CD4-positive, alpha-beta T cell treated with Interleukin-6 for 4 hours (primary cell): Measurements from ENCODE around the gene SFT2D3.

ENCODE experiments used
- DNase-seq: peaks from one replicate; pipeline ENCODE4 v3.0.0-alpha.2; 2020; ENCODE audit warnings: mixed read lengths

SFT2D3 gene

DNA sequence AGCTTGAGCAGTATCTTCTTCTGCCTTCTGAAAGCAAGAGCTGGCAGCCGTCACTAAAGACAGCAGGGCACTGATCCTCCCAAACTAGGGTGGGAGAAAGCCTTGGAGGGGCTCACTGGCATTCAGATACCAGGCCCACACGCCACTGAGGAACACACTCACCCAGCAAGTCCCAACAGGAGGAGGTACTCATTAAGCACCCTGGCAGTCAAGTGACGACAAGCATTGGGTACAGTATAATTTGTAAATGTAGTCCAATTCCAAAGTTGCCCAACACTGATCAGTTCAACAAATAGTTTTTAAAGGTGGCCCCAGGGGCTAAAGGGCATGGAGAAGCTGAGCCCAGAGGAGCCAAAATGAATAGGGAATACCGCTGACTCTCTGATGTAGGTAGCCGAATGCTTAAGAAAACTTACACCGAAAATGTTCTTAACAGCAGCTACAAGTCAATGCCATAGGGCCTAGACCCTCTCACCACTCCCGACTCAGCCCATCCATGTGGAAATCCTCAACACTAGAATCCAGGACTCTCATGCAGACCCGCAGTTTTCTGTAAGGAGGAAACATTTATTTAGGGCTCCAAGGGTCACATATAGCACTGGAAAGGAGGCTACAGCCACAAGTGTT, 35.9 kb upstream of the SFT2D3 start:
- no peak for DNase-seq

- DNase-seq, result no peak
Observed at GRCh38 chr2:127669056-127669455, 32.2 kb upstream of the SFT2D3 start.

- DNase-seq, result no peak
Observed at GRCh38 chr2:127670055-127670956, 31.0 kb upstream of the SFT2D3 start.

DNA sequence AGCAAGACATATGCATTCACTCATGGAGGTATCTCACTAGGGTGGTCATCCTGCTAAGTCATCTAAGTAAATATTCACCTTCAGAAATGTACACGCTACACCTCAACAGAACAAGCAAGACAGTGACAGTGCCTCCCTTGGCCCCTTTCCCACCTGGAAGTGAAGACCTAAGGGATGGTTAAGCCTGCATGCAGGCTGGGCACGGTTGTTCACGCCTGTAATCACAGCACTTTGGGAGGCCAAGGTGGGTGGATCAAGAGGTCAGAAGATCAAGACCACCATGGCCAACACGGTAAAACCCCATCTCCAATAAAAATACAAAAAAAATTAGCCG, 30.4 kb upstream of the SFT2D3 start:
- no peak for DNase-seq

GRCh38 chr2:127671557-127672302, 29.6 kb upstream of the SFT2D3 start:
- DNase-seq, result no peak

DNA sequence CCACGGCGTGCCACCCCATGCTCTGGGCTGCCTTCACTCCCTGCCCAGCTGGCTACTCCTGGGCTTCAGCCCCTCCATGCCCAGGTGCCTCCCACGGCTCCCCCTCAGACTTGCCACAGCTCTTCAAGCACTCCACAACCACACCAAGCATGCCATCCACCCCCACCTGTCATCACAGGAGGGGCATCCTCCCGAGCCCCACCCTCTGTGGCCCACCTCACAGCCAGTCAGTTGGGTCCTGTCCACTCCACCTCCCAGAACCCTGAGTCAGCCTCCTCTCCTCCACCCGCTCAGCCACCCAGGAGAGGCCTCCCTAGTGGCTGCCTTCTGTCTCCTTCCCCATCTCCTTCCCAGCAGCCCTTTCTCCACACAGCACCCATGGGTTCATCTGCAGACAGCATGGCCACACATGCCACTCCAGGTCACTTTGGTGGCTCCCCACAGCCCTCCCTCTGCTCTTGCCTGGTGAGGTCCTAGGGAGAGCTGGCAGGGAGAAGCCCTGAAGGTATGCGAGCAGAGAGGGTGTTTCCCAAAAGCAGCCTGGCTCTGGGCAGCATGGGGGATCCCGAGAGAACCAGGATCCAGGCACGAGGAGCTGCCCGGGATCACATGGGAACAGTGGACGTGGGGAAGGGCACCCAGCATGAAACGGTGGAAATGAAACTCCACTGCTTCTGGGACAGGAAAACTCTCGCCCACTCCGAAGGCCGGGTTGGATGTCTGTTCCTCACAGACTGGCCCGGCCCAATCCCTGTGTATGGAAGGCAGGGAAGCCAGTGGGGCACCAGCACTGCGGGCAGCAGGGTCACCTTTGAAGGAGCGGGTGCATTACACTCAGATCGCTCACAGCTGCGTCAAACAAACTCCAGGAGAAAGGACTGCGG, 28.7 kb upstream of the SFT2D3 start:
- DNase-seq, result no peak

- DNase-seq, result no peak
Observed at GRCh38 chr2:127673291-127674069, 27.8 kb upstream of the SFT2D3 start.

- DNase-seq, result peak; percentile 34
Observed at GRCh38 chr2:127674241-127675209, 26.8 kb upstream of the SFT2D3 start.

GRCh38 chr2:127675331-127676261, 25.7 kb upstream of the SFT2D3 start, which contains the start of gene LIMS2:
Gene LIMS2 (minus strand): TSS chr2:127675530. CDS start chr2:127675024, 506 bp downstream.
- DNase-seq, result no peak

- no peak for DNase-seq
Observed at GRCh38 chr2:127676906-127677305, 24.4 kb upstream of the SFT2D3 start.

DNA sequence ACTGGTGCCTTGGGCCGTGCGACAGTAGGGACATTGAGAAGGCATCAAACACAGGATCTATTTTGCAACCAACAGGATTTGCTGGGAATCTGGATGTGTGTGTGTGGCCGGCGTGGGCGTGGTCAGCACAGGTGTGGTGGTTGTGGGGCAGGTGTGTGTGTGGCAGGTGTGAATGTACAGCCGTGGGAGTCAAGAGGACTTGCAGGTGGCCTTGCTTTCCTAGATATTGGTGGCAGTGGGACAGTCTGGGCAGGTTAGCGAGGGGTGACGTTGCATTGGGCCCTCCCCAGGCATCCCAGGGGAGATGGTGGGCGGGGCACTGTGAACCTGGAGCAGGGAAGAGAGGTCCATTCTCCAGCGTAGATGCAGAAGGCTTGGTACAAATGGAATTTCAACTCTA, 22.8 kb upstream of the SFT2D3 start:
- no peak for DNase-seq

GRCh38 chr2:127678991-127679390, 22.3 kb upstream of the SFT2D3 start:
- DNase-seq, result no peak

DNA sequence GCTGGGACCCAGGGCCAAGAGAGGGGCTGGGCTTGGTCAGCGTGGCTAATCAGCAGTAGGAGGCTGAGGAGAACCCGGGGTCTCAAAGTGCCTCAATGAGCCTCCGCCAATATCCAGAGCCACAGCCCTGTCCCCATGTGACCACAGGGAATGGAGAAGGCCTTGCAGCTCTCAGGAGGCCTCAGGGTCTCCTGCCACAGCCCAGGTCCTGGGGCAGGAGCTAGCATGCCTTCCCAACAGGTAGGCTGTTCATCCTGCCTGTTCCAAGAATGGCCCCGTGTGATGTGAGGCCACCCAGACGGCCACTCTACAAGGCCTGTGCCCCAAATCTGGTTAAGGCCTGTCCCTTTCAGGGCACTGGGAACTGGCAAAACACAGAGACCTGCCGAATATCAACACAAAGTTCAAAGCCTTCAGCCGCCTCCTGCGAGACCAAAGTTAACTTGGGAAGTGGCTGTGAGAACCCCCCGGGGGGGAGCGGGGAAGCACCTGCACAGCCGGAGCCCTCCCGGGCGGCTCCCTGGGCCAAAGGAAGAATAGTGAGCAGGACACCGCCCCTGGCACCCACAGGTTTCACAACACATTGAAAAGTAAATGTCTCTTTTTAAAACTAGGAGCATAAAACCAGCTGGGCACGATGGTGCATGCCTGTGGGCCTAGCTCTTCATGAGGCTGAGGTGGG, 21.5 kb upstream of the SFT2D3 start:
- no peak for DNase-seq

DNA sequence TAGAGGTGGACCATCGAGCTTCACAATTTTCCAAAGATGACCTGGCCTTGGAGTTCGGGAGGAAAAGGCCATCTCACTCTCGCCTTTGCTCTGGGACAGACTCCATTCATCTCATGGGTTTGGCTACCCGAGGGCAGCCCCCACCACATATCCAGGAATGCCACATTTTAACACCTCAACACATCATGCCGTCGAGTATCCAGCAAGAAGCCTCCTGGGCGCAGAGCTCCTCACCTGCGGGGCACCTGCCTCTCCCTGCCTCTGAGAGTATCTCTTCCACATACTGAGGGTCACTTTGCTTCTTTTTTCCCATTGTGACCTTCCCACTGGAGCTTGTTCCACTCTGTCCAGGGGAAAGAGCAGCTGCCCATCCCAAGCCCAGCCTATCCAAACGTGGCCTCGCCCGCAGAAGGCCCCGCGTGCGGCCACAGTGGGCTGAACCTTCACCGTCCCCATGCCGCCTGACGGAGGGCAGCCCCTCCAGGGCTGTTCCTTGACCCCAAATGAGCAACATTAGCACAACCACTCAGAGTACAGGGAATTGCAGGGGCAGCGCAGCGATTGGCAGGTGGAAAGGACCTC, 20.5 kb upstream of the SFT2D3 start:
- DNase-seq, result no peak

- DNase-seq, result no peak
Observed at GRCh38 chr2:127681288-127681804, 20.0 kb upstream of the SFT2D3 start.

DNA sequence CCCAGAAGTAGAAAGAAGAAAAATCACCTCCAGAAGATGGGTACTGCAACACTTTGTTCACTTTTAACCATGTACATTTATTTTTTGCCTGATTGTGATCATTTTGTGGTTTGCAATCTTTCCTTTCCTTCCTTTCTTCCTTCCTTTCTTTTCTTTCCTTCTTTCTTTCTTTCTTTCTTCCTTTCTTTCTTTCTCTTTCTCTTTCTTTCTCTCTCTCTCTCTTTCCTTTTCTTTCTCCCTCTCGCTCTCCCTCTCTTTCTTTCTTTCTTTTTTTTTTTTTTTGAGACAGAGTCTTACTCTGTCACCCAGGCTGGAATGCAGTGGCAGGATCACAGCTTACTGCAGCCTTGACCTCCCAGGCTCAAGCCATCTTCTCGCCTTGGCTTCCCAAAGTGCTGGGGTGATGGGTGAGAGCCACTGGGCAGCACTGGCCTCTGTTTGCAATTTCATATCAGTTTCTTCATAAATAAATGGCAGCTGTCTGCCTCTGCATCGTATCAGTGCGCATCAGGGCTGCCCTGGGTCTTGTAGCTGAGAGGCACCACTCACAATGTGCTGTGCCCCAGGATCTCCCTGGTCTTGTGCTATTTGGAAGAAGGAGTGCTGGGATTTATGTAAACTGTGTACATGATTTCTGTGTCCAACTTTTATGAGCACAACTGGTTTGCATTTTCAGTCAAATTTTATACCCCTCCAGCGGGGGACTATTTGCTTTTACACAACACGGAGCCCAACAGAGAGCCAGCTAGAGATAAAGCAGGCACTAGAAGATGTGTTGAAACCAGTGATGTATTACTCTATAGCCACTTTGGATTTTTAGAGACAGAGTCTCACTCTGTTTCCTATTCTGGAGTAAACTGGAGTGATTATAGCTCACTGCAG, 19.1 kb upstream of the SFT2D3 start:
- no peak for DNase-seq

DNA sequence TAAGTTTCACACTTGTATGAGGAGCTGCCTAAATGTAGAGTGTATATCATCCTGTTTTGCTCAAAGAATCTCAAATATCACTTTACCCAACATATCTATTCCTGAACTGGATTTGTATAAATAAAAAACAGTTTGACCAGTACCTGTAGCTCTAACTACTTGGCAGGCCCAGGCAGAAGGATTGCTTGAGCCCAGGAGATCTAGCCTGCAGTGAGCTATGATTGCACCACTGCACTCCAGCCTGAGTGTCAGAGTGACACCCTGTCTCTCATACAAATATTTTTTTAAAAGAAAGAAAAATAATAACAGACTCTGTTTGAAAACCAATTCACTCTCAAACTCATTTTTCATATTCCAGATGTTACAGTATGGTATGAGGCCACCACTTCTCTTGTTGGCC, 18.2 kb upstream of the SFT2D3 start:
- DNase-seq, result no peak
